ENCODE measurements around the gene CHMP2B.
"Not testable (repeated sequence)": the region's sequence is repeated elsewhere in the genome, so short reads cannot be mapped to it uniquely, and the experiment has no call there.

The CHMP2B gene

GRCh38 chr3:87236093-87236492 is 9.0 kb downstream of the CHMP2B start:
- no peak for DNase-seq

DNA sequence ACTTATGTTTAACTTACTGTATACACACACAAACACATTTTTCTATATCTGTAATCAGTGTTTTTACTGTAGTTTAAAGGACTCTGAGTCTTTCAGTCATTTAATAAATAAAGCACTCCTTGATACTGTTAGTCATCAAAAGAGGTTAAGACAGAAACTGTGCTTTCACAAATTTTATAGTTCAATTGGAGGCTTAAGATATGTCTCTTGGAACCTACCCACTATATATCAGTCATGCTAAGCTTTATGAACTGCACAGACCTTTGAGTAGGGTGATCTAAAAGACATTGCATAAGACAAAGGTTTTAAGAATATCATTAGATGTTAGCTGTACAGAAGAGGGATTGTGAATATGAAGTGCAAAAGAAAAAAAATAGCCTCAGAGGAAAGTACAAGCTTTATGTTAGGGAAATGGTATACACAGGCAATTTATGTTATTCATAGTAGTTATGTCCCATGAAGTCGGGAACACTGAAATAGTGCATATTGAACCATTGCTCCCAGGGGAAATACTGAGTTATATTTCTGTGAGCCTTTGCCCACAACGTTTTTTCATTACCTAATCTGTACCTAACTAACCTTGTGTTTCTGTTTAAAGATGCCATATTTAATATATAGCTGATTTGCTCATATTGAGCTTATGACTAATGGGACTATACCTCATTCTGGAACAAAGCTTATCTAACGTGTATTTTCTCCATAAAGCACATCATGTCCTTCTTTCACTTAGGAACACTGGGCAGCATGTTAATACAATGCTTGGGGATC is 19.7 kb downstream of the CHMP2B start:
- DNase-seq: no peak

GRCh38 chr3:87247430-87247773 is 20.3 kb downstream of the CHMP2B start:
- DNase-seq: no peak

DNA sequence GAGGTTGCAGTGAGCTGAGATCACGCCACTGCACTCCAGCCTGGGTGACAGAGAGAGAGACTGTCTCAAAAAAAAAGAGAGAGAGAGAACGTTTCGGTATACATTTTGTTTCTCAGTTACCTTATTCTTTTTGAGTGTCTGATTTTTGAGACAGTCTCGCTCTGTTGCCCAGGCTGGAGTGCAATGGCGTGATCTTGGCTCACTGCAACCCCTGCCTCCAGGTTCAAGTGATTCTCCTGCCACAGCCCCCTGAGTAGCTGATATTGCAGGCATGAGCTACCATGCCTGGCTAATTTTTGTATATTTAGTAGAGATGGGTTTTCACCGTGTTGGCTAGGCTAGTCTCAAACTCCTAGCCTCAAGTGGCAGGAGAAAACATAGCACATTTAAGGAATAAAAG is 21.1 kb downstream of the CHMP2B start:
- not testable (repeated sequence) for DNase-seq

- no peak for DNase-seq
Measured at GRCh38 chr3:87248831-87249230, 21.7 kb downstream of the CHMP2B start.

GRCh38 chr3:87250009-87250408 is 22.9 kb downstream of the CHMP2B start:
- no peak for DNase-seq

DNA sequence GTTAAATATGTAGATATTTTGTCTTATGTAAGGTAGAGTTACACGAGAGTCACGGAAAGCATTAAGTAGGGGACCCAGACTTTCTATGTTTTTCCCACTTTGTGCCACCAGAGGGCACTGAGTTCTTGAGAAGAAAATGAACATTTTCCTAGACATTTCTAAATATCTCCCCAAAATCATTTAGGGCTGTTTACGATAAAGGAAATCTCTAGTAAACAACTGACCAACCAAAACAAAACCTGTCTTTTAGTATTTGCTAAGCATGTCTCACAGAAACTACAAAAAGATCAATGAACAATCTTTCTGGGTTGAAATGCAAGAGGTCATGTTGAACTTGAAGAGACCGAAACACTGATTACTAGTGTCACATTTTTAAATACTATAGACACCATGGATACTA is 33.2 kb downstream of the CHMP2B start:
- no peak for DNase-seq

DNA sequence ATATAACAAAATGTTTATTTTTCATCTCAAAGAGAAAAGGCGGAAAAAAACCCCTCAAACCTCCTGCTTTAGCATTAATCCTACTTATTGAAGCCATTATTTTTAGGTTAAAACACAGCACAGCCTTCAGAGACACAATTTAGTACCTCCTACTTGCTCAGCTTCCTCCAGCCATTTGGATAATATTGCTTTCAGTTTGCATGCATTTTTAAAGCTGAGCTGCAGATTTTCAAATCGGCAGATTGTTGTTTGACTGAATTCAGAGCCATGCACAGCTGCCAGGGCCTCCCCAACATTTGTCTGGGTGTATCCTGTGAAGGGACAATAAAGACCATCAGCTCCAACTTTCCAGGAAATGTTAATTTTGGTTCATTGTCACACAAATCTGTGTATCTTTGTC is 34.8 kb downstream of the CHMP2B start:
- no peak for DNase-seq

- DNase-seq: no peak
Measured at GRCh38 chr3:87267953-87268645, 41.0 kb downstream of the CHMP2B start.

DNA sequence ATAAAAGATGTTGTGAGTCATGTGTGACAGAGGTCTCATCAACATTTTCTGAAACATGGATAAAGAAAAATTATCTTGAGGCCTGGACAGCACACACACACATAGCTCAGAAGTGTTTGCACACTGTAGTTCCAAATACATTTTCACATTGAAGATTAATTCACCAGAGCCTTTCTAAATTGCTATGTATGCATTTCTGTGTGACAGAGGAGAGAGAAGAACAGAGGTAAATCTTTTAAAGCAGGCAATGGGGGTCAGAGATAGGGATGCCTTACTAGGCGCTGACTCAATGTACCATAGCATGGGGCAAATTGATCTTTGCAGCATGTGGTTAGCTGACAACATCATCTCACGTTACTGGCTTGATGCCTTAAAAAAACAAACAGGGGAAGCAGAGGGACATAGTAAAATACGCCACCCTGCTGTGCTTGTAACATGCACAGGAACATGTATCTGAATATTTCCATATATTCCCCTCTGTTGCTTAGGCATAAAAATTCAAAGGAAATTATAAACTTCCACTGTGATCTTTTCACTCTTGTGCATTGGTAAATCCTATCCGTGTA is 41.6 kb downstream of the CHMP2B start:
- DNase-seq: no peak

GRCh38 chr3:87269723-87270122 is 42.6 kb downstream of the CHMP2B start:
- no peak for DNase-seq

GRCh38 chr3:87270908-87271700 is 44.0 kb downstream of the CHMP2B start:
- DNase-seq: no peak

DNA sequence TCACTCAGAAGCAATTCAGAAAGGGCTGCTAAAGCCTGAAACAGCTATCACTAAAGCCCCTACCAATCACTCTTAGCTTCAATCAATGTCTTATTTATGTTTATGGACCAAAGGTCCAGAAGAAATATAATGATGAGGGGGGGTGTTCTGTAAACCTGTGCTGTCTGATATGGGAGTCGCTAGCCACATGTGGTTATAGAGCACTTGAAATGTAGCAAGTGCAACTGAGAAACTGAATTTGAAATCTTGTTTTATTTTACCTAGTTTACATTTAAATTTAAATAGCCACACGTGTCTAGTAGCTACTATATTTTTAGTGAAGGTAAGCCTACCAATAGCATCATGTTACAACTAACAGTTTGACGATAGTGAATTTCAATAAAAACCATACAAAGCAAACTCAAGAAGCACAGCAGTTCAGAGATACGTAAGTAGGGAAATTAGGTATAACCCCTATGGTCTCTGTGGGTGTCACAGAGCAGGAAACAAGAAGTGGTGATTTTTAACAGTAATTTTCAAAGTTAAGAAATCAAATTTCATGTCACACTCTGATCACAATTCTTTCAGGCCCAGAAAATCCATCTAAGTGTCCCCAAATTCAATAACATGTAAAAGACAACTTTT is 45.7 kb downstream of the CHMP2B start:
- DNase-seq: no peak

DNA sequence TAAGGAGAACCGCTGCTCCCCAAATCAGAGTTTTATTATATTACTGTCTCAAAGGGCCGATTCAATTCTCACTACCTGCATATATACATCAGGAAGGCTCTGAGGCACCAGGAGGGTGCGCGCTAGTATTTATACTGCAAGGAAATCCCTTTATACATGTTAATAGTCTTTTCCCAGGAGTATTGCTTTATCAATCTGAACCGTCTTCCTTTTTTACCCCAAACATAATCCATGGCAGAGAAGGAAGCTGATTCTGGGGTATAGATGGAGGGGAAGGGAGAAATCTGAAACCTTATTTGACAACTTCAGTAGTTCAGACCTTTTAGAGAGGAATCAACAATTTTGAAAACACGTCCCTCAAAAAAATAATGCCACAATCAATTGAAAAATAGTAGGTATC is 49.4 kb downstream of the CHMP2B start, which contains the start of gene POU1F1:
Gene POU1F1 (minus strand): TSS at position 101 of the 400 bp plus-strand sequence. CDS start 122 bp downstream, outside the sequence.
- no peak for DNase-seq

DNA sequence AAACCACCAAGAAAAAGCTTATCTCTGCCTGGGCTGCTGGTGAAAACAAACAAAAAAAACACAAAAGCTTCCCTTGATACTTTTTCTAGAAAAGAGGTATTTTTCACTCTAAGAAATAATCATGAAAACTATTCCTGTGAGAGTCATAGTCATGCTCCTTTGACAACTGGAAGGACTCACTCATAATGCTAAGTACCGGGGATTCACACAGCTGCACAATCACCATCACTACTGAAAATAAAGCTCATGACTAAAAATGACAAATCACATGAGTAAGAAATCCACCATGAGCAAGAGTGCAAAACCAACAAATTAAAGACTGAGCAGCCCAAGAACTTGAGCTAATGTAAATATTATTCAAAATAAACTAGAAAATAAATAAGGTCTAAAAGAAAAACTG is 59.9 kb downstream of the CHMP2B start:
- DNase-seq: no peak

DNA sequence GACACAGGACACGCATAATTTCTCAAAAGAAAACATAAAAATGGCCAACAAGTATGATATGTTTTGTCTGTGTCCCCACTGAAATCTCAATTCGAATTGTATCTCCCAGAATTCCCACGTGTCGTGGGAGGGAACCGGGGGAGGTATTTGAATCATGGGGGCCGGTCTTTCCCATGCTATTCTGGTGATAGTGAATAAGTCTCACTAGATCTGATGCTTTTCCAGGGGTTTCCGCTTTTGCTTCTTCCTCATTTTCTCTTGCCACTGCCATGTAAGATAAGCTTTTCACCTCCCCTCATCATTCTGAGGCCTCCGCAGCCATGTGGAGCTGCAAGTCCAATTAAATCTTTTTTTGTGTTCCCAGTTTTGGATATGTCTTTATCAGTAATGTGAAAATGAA is 61.3 kb downstream of the CHMP2B start:
- no peak for DNase-seq

DNA sequence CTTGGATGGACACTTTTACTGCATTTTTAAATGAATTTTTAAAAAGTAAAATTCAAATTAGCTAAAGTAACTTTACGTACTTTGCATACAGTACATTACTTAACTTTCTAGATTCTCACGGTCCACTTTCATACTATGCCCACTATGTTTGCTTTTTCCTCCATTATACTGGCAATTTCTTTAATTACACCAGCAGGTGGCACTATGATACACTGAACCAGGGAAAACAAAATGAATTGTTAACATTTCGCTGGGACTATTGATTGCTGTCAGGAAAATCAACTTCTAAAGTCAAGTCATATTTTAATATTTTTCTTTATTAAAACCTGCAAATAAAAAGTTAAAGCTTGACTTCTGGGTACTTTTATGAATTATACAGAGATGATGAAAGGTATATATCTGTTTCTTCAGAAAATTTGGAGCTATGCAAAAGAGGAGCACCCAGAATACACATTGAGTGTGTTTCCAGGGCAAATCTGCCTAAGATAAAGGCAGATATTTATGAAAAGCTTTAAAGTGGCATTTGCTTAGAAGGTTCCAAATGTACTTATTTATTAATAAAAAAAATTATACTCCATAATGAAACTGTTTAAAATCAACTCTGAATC is 71.1 kb downstream of the CHMP2B start:
- DNase-seq: no peak

GRCh38 chr3:87305031-87305430 is 77.9 kb downstream of the CHMP2B start:
- not testable (repeated sequence) for DNase-seq

Data from activated CD8-positive, alpha-beta memory T cell treated with anti-CD3 and anti-CD28 coated beads, Interleukin-2, amount 50 U/mL, for 48 hours (primary cell).